K562 (cell line): ENCODE measurements around the gene PPP1R13L. TPM values are rescaled to one million over a fixed set of nuclear protein-coding genes. Genes with fewer than 3 reads are reported as not detected.

Experiments used
- ATF7 ChIP-seq: fragments of 450-650 bp; IDR thresholded peaks from 2 replicates; pipeline ENCODE4 v1.7.1; 2014; ENCODE audit warnings: mild to moderate bottlenecking, moderate library complexity
- BHLHE40 ChIP-seq: IDR thresholded peaks from 2 replicates; pipeline ENCODE4 v1.6.1; 2011; ENCODE audit warnings: low read length, improper control_type of control experiment
- CBFA2T2 ChIP-seq: fragments of 450-650 bp; conservative IDR thresholded peaks from 2 replicates; pipeline ENCODE4 v1.6.1; 2017; ENCODE audit warnings: mild to moderate bottlenecking
- CREB1 ChIP-seq, 2 experiments: sonication (generic) in 1 of 2; formaldehyde crosslinking in 1 of 2; IDR thresholded peaks; 2 replicates each; pipeline versions ENCODE4 v1.6.1 to v1.8.0; 2012 to 2022; ENCODE audit warnings: inconsistent platforms in 1 of 2, mild to moderate bottlenecking in 1 of 2, missing genetic modification reagents in 1 of 2, moderate library complexity in 1 of 2
- CSDE1 ChIP-seq, 2 experiments: fragments of 450-650 bp; IDR thresholded peaks; 2 replicates each; pipeline ENCODE4 v1.6.1; 2016; ENCODE audit warnings: mild to moderate bottlenecking in 1 of 2
- ETS1 ChIP-seq: conservative IDR thresholded peaks from 2 replicates; pipeline ENCODE4 v1.6.1; 2011; ENCODE audit warnings: low read depth, mild to moderate bottlenecking, low read length; ENCODE audit not compliant: control insufficient read depth
- ETV1 ChIP-seq: fragments of 450-650 bp; conservative IDR thresholded peaks from 2 replicates; pipeline ENCODE4 v1.6.1; 2016; ENCODE audit warnings: missing genetic modification characterization, control low read depth, low read depth, missing compliant biosample characterization
- KDM2B ChIP-seq: fragments of 250-450 bp; sonication (Bioruptor Pico); IDR thresholded peaks from 2 replicates; pipeline ENCODE4 v1.8.0; 2021; ENCODE audit warnings: mild to moderate bottlenecking, moderate library complexity
- MEF2A ChIP-seq: IDR thresholded peaks from 2 replicates; pipeline ENCODE4 v1.6.1; 2011; ENCODE audit warnings: low read depth, mild to moderate bottlenecking, low read length, moderate library complexity; ENCODE audit not compliant: control insufficient read depth
- NFATC3 ChIP-seq: fragments of 450-650 bp; IDR thresholded peaks from 2 replicates; pipeline ENCODE4 v1.6.1; 2017; ENCODE audit warnings: mild to moderate bottlenecking
- NONO ChIP-seq, 2 experiments: fragments of 200-400 bp in 1 of 2; fragments of 450-650 bp in 1 of 2; formaldehyde crosslinking in 1 of 2; IDR thresholded peaks; 2 replicates each; pipeline ENCODE4 v1.6.1; 2017; ENCODE audit warnings: low read depth in 2 of 2, mild to moderate bottlenecking in 2 of 2, moderate library complexity in 2 of 2, low read length in 1 of 2
- TCF7L2 ChIP-seq: fragments of 150-350 bp; IDR thresholded peaks from 2 replicates; pipeline ENCODE4 v1.6.1; 2016; ENCODE audit warnings: low read depth, mild to moderate bottlenecking, low read length, moderate library complexity
- ZNF263 ChIP-seq: sonication (generic); formaldehyde crosslinking; IDR thresholded peaks from 2 replicates; pipeline ENCODE4 v1.8.0; 2022; ENCODE audit warnings: mild to moderate bottlenecking, missing genetic modification reagents, borderline replicate concordance
- ZZZ3 ChIP-seq: fragments of 450-650 bp; IDR thresholded peaks from 2 replicates; pipeline ENCODE4 v1.6.1; 2016; ENCODE audit warnings: antibody characterized with exemption, mild to moderate bottlenecking, moderate library complexity
- polyA plus RNA-seq, 8 experiments: library from polyadenylated mRNA; depleted of rRNA in 4 of 8; stranded (reverse) in 5 of 8; unstranded in 3 of 8; fragments of >200 nt; fragmentation: Nextera tagmentation in 2 of 8; fragmentation: Illumina TruSeq in 1 of 8; extraction: Ambion mirVana in 2 of 8; extraction: Trizol in 1 of 8; gene quantifications; 2 replicates each; pipeline versions ENCODE4 v1.2.1 to v1.2.3, GENCODE V29; 2011 to 2014; ENCODE audit warnings: inconsistent platforms in 1 of 8, missing spikeins in 1 of 8
- total RNA-seq, 7 experiments: library from RNA; depleted of rRNA in 6 of 7; stranded (reverse); fragments of >200 nt in 6 of 7; fragmentation: Illumina TruSeq in 2 of 7; extraction: Trizol in 2 of 7; gene quantifications; 2 replicates each; pipeline versions ENCODE4 v1.2.1 to v1.2.3, GENCODE V29; 2011 to 2021; ENCODE audit warnings: low replicate concordance in 1 of 7
- TF ChIP-seq, protein P1 (sequence below), 2 experiments: fragments of 450-650 bp; IDR thresholded peaks; 2 replicates each; pipeline ENCODE4 v1.6.1; 2016; ENCODE audit warnings: mild to moderate bottlenecking in 2 of 2, borderline replicate concordance in 1 of 2, low read depth in 1 of 2, moderate library complexity in 1 of 2
- TF ChIP-seq, protein P2 (sequence below): sonication (generic); formaldehyde crosslinking; IDR thresholded peaks from 2 replicates; pipeline ENCODE4 v1.8.0; 2022; ENCODE audit warnings: mild to moderate bottlenecking, missing genetic modification reagents

PPP1R13L gene
- total and polyA plus RNA-seq, 9 of the 15 experiments (the other 6 are each of a cell fraction or from before 2014, with no cell fraction given) = 0.32 to 6.7 (median 2.0) TPM

GRCh38 chr19:45406226-45407090, 1.6 kb upstream of the PPP1R13L start, which contains the start of gene POLR1G (continued):
- TF ChIP-seq, protein P1, sequence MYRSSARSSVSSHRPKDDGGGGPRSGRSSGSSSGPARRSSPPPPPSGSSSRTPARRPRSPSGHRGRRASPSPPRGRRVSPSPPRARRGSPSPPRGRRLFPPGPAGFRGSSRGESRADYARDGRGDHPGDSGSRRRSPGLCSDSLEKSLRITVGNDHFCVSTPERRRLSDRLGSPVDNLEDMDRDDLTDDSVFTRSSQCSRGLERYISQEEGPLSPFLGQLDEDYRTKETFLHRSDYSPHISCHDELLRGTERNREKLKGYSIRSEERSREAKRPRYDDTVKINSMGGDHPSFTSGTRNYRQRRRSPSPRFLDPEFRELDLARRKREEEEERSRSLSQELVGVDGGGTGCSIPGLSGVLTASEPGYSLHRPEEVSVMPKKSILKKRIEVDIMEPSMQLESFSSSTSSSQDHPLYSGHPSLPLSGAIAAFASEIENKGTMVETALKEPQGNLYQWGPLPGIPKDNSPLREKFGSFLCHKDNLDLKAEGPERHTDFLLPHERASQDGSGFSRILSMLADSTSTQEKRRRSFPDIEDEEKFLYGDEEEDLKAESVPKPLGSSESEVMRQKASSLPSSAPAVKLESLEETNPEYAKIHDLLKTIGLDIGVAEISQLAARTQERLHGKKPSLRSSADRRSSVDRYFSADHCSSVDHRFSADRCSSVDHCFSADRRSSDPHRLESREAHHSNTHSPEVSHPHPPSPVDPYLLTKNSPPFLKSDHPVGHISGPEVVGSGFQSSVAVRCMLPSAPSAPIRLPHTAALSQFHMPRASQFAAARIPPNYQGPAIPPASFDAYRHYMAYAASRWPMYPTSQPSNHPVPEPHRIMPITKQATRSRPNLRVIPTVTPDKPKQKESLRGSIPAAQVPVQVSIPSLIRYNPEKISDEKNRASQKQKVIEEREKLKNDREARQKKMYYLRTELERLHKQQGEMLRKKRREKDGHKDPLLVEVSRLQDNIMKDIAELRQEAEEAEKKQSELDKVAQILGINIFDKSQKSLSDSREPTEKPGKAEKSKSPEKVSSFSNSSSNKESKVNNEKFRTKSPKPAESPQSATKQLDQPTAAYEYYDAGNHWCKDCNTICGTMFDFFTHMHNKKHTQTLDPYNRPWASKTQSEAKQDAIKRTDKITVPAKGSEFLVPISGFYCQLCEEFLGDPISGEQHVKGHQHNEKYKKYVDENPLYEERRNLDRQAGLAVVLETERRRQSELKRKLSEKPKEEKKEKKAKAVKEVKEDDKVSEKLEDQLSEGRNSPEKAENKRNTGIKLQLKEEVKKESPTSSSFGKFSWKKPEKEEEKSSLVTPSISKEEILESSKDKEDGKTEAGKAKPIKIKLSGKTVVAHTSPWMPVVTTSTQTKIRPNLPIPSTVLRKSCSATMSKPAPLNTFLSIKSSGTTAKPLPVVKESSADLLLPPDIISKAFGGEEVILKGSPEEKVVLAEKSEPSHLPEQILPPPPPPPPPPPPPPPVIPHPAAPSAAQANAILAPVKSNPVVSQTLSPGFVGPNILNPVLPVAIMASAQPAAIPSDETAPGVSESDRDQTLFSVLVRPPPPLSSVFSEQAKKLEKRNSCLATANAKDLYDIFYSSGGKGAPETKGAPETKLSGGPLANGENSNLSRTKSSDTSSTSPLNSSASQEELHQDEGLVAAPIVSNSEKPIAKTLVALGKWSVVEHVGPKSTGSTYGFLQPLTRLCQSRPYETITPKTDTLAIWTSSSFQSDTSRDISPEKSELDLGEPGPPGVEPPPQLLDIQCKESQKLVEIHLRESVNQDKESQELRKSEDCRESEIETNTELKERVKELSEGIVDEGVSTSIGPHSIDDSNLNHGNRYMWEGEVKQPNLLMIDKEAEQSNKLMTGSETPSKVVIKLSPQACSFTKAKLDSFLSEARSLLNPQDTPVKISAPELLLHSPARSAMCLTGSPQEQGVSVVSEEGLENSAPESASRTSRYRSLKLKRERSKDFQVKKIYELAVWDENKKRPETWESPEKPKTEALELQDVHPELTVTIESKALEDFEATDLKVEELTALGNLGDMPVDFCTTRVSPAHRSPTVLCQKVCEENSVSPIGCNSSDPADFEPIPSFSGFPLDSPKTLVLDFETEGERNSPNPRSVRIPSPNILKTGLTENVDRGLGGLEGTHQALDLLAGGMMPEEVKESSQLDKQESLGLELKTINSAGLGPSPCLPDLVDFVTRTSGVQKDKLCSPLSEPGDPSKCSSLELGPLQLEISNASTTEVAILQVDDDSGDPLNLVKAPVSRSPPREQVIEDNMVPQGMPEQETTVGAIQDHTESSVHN (IDR thresholded peaks at IDR 0.05; ENCODE audit: borderline replicate concordance in 1 of 2, low read depth in 1 of 2) = peak in 1 of 2 experiments; percentile 22; a peak in 1 of 4 replicates
- TF ChIP-seq CBFA2T2 (0 out of 2 replicates have a peak, but pooled peaks have one; percentile 7), ETS1 (peak; percentile 95; the same call in 1 of the 2 replicates), BHLHE40 (peak; percentile 94), NFATC3 (no peak), NONO (IDR thresholded peaks at IDR 0.05; ENCODE audit: low read depth in 2 of 2, low read length in 1 of 2) (peak in 1 of 2 experiments; percentile 99; a peak in 2 of 4 replicates), CSDE1 (IDR thresholded peaks at IDR 0.05) (no peak), ZZZ3 (no peak), TCF7L2 (peak; percentile 96), KDM2B (CRISPR knock-in tag) (no peak), MEF2A (0 out of 2 replicates have a peak, but pooled peaks have one; percentile 47), CREB1 (IDR thresholded peaks at IDR 0.05) (peak; percentile 65), CREB1 (CRISPR knock-in tag; IDR thresholded peaks at IDR 0.05) (peak; percentile 61; the same call in 1 of the 2 replicates), ETV1 (tag) (0 out of 2 replicates have a peak, but pooled peaks have one; percentile 24), ATF7 (peak; percentile 100), ZNF263 (CRISPR knock-in tag) (0 out of 2 replicates have a peak, but pooled peaks have one; percentile 45)
- TF ChIP-seq, protein P2, sequence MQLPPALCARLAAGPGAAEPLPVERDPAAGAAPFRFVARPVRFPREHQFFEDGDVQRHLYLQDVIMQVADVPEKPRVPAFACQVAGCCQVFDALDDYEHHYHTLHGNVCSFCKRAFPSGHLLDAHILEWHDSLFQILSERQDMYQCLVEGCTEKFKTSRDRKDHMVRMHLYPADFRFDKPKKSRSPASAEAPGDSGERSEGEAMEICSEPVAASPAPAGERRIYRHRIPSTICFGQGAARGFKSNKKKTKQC (CRISPR knock-in tag) = peak; percentile 53
